Measurements from ENCODE around the gene CALML4.
"Not testable (repeated sequence)": the region's sequence is repeated elsewhere in the genome, so short reads cannot be mapped to it uniquely, and the experiment has no call there.

CALML4 gene

GRCh38 chr15:68218847-68219798, 14.0 kb upstream of the CALML4 start:
- TF ChIP-seq ZNF274 (IDR thresholded peaks at IDR 0.05; ENCODE audit: low read depth, low read length), result no peak
- H3K4me3 ChIP-seq (ENCODE audit: low read length), result no peak overlapping the region

DNA sequence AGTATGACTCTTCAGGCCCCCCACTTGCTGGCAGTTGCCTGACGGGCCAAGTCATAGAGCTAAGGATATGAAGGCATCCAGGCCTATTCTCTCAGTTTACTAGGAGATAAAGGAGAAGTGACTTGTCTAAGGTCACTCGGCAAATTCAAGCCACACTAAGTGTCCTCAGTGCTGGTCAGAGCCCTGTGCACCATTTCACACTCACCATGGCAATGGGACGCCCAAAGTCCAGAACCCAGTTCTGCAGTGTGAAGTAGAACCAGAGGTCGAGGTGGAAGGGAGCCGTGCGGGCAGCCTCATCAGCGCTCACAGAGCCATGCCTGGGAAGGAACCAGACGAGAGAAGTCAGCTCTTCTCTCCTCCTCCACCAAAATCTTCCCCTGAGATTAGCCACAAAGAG, 13.2 kb upstream of the CALML4 start:
- TF ChIP-seq ZNF274 (IDR thresholded peaks at IDR 0.05; ENCODE audit: low read depth, low read length), result no peak

GRCh38 chr15:68217341-68217740, 12.2 kb upstream of the CALML4 start:
- H3K4me3 ChIP-seq (ENCODE audit: low read length), result no peak overlapping the region
- no peak for TF ChIP-seq ZNF274 (IDR thresholded peaks at IDR 0.05; ENCODE audit: low read depth, low read length)

More for the DNA sequence above, 13.2 kb upstream of the CALML4 start:
- no peak overlapping the region for H3K4me3 ChIP-seq (ENCODE audit: low read length)

DNA sequence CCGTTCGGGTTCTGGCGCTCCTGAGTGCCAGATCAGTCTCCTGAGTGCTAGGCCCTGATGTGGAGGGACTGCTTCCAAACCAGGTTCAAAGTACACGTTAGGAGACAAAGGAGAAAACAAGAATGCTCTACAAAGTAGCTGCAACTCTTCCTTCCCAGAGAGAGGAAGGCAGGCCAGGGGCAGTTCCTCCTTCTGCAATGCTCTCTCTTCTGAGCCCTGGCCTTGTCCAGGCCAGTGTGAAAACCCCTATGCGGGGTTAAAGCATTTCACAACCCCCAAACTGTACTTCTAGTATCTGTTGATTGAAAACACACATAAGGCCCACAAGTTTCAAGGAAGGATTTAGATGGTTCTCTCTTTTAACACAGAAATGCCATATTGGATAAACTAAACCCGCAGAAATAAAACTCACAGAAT, 9.7 kb upstream of the CALML4 start:
- no peak for TF ChIP-seq ZNF274 (IDR thresholded peaks at IDR 0.05; ENCODE audit: low read depth, low read length)
- no peak overlapping the region for H3K4me3 ChIP-seq (ENCODE audit: low read length)

GRCh38 chr15:68213991-68214837, 9.1 kb upstream of the CALML4 start:
- no peak for TF ChIP-seq ZNF274 (IDR thresholded peaks at IDR 0.05; ENCODE audit: low read depth, low read length)
- no peak overlapping the region for H3K4me3 ChIP-seq (ENCODE audit: low read length)

DNA sequence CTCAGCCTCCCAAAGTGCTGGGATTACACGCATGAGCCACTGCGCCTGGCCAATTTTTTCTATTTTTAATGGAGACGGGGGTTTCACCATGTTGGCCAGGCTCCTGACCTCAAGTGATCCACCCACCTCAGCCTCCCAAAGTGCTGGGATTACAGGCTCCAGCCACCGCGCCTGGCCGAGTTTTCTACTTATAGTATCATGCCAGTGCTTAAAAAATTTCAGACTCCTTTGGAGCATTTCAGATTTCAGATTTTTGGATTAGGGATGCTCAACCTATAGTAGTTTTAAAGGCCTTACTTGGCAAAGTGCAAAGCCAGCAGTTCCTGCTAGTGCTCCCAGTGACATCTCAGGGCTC, 8.3 kb upstream of the CALML4 start:
- H3K4me3 ChIP-seq (ENCODE audit: low read length), result not testable (repeated sequence)

GRCh38 chr15:68211656-68212320, 6.7 kb upstream of the CALML4 start:
- no peak overlapping the region for H3K4me3 ChIP-seq (ENCODE audit: low read length)
- TF ChIP-seq ZNF274 (IDR thresholded peaks at IDR 0.05; ENCODE audit: low read depth, low read length), result no peak

DNA sequence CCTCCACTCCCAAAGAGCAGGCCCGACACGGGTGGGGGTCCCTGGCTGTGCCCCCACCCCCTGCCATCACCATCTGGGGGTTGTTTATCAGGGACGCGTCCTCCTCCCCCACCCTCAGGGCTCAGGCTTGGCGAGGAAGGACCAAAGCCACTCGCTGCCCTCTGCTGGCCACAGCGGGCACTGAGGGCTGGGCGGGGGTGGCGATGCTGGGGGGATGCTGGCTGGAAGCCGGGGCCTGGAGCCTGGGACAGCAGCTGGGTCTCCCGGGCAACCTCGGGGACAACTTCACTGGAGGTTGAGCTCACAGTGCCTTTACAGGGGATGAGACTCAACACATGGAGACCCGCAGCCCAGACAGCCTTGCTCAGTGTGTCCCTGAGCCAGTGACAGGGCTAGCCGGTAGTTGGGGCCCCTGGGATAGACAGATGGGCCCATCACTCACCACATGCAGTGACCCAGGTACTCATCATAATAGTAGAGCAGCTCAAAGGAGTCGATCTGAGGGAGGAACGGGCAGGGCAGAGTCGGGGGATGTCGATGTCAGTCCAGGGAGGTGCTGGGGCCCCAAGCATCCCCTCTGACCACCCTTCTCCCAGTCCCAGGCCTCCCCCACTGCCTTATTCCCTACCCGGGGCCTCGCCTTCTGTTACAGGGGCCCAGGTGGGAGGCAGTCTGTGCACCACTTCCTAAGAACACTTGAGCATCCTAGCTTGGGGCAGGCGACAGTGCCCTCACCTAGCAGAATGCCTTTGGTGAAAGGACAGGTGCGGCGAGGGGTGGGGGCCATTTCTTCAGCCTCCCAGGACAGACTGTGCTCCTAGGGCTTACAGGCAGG, 5.9 kb upstream of the CALML4 start:
- no peak overlapping the region for H3K4me3 ChIP-seq (ENCODE audit: low read length)
- no peak for TF ChIP-seq ZNF274 (IDR thresholded peaks at IDR 0.05; ENCODE audit: low read depth, low read length)

DNA sequence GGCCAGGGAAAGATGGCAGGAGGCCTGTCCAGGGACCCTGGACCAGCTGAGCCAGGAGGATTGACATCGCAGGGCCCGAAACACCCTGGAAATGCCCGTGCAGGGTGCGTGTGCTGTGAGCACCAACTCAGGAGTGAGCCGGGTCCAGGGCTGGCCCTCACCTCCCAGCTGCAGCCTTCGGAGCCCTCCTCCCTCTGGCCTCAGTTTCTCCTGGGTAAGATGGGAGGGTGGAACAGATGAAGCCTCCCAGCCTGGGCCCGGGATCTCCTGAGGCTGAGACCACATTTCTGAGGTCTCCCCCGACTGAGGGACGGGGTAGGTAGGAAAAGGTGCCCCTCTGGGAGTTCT, 5.3 kb upstream of the CALML4 start:
- no peak overlapping the region for H3K4me3 ChIP-seq (ENCODE audit: low read length)
- TF ChIP-seq ZNF274 (IDR thresholded peaks at IDR 0.05; ENCODE audit: low read depth, low read length), result no peak

GRCh38 chr15:68209735-68210408, 4.7 kb upstream of the CALML4 start:
- TF ChIP-seq ZNF274 (IDR thresholded peaks at IDR 0.05; ENCODE audit: low read depth, low read length), result no peak
- H3K4me3 ChIP-seq (ENCODE audit: low read length), result no peak overlapping the region

DNA sequence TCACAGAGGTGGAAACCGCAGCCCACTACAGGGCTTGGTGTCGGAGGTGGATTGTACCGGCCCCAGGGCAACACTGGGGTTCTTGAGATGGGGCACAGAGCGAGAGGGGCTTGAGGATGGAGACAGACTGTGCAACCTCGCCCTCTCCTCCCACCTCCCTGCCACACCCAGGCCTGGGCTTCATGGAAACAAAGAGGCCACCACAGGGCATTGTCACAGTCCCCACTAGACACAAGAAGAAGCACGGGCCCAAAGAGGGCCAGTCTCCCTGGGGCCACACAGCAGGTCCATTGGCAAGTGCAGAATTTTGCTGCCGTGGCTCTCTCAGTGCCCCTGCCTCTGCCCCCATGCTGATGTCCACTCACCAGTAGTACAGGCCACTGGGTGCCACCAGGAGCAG, 4.1 kb upstream of the CALML4 start:
- H3K4me3 ChIP-seq (ENCODE audit: low read length), result no peak overlapping the region

GRCh38 chr15:68208636-68209240, 3.6 kb upstream of the CALML4 start:
- TF ChIP-seq ZNF274 (IDR thresholded peaks at IDR 0.05; ENCODE audit: low read depth, low read length), result no peak
- H3K4me3 ChIP-seq (ENCODE audit: low read length), result no peak overlapping the region

More for the DNA sequence above, 4.1 kb upstream of the CALML4 start:
- TF ChIP-seq ZNF274 (IDR thresholded peaks at IDR 0.05; ENCODE audit: low read depth, low read length), result no peak

GRCh38 chr15:68208136-68208535, 3.0 kb upstream of the CALML4 start:
- no peak overlapping the region for H3K4me3 ChIP-seq (ENCODE audit: low read length)
- TF ChIP-seq ZNF274 (IDR thresholded peaks at IDR 0.05; ENCODE audit: low read depth, low read length), result no peak

Measured in GM08714 (cell line).